Measurements from ENCODE around the gene AXIN1.

The AXIN1 gene

GRCh38 chr16:297832-298231 is 54.7 kb downstream of the AXIN1 start:
- H3K27ac ChIP-seq (ENCODE audit: low read depth, low read length): no peak overlapping the region
- H3K9me3 ChIP-seq (ENCODE audit: low read length): no peaks in the 10 kb centered on the region
- H3K9ac ChIP-seq (ENCODE audit: low read length): no peak overlapping the region
- H3K27me3 ChIP-seq (ENCODE audit: control insufficient read depth in 1 of 2, insufficient read depth in 2 of 2, low read length in 2 of 2): no peaks in the 10 kb centered on the region
- H3K4me3 ChIP-seq (ENCODE audit: low read depth in 1 of 2, low read length in 2 of 2): no peak overlapping the region
- no peaks in the 10 kb centered on the region for H3K4me1 ChIP-seq (ENCODE audit: insufficient read depth, low read length)
- H3K36me3 ChIP-seq (ENCODE audit: insufficient read depth, low read length): peaks cover 7% of the 10 kb centered on the region

GRCh38 chr16:296806-297510 is 55.6 kb downstream of the AXIN1 start:
- H3K4me3 ChIP-seq (ENCODE audit: low read depth in 1 of 2, low read length in 2 of 2): no peak overlapping the region
- no peak overlapping the region for H3K27ac ChIP-seq (ENCODE audit: low read depth, low read length)
- H3K9me3 ChIP-seq (ENCODE audit: low read length): no peaks in the 10 kb centered on the region
- H3K27me3 ChIP-seq (ENCODE audit: control insufficient read depth in 1 of 2, insufficient read depth in 2 of 2, low read length in 2 of 2): no peaks in the 10 kb centered on the region
- peaks cover 10% of the 10 kb centered on the region for H3K36me3 ChIP-seq (ENCODE audit: insufficient read depth, low read length)
- H3K9ac ChIP-seq (ENCODE audit: low read length): no peak overlapping the region
- no peaks in the 10 kb centered on the region for H3K4me1 ChIP-seq (ENCODE audit: insufficient read depth, low read length)

- no peak overlapping the region for H3K9ac ChIP-seq (ENCODE audit: low read length)
- H3K9me3 ChIP-seq (ENCODE audit: low read length): no peaks in the 10 kb centered on the region
- no peak overlapping the region for H3K27ac ChIP-seq (ENCODE audit: low read depth, low read length)
- no peak overlapping the region for H3K4me3 ChIP-seq (ENCODE audit: low read depth in 1 of 2, low read length in 2 of 2)
- H3K27me3 ChIP-seq (ENCODE audit: control insufficient read depth in 1 of 2, insufficient read depth in 2 of 2, low read length in 2 of 2): no peaks in the 10 kb centered on the region
- H3K4me1 ChIP-seq (ENCODE audit: insufficient read depth, low read length): no peaks in the 10 kb centered on the region
- peaks cover 17% of the 10 kb centered on the region for H3K36me3 ChIP-seq (ENCODE audit: insufficient read depth, low read length)
Observed at GRCh38 chr16:296276-296675, 56.2 kb downstream of the AXIN1 start.

- Histone ChIP-seq H3K27ac (ENCODE audit: low read depth, low read length) (no peak overlapping the region), H3K27me3 (ENCODE audit: control insufficient read depth in 1 of 2, insufficient read depth in 2 of 2, low read length in 2 of 2) (no peaks in the 10 kb centered on the region), H3K4me3 (ENCODE audit: low read depth in 1 of 2, low read length in 2 of 2) (no peak overlapping the region), H3K9ac (ENCODE audit: low read length) (no peak overlapping the region), H3K4me1 (ENCODE audit: insufficient read depth, low read length) (no peaks in the 10 kb centered on the region), H3K36me3 (ENCODE audit: insufficient read depth, low read length) (peaks cover 26% of the 10 kb centered on the region), H3K9me3 (ENCODE audit: low read length) (no peaks in the 10 kb centered on the region)
Observed at GRCh38 chr16:293043-293775, 59.3 kb downstream of the AXIN1 start.

GRCh38 chr16:291539-291938 is 61.0 kb downstream of the AXIN1 start:
- no peak overlapping the region for H3K27ac ChIP-seq (ENCODE audit: low read depth, low read length)
- no peak overlapping the region for H3K4me3 ChIP-seq (ENCODE audit: low read depth in 1 of 2, low read length in 2 of 2)
- no peak overlapping the region for H3K9ac ChIP-seq (ENCODE audit: low read length)
- H3K27me3 ChIP-seq (ENCODE audit: control insufficient read depth in 1 of 2, insufficient read depth in 2 of 2, low read length in 2 of 2): no peaks in the 10 kb centered on the region
- H3K4me1 ChIP-seq (ENCODE audit: insufficient read depth, low read length): no peaks in the 10 kb centered on the region
- no peaks in the 10 kb centered on the region for H3K9me3 ChIP-seq (ENCODE audit: low read length)
- peaks cover 26% of the 10 kb centered on the region for H3K36me3 ChIP-seq (ENCODE audit: insufficient read depth, low read length)

- Histone ChIP-seq H3K4me3 (ENCODE audit: low read depth in 1 of 2, low read length in 2 of 2) (no peak overlapping the region), H3K4me1 (ENCODE audit: insufficient read depth, low read length) (no peaks in the 10 kb centered on the region), H3K27me3 (ENCODE audit: control insufficient read depth in 1 of 2, insufficient read depth in 2 of 2, low read length in 2 of 2) (no peaks in the 10 kb centered on the region), H3K9me3 (ENCODE audit: low read length) (no peaks in the 10 kb centered on the region), H3K27ac (ENCODE audit: low read depth, low read length) (no peak overlapping the region), H3K9ac (ENCODE audit: low read length) (no peak overlapping the region), H3K36me3 (ENCODE audit: insufficient read depth, low read length) (peaks cover 23% of the 10 kb centered on the region)
Observed at GRCh38 chr16:290681-291405, 61.7 kb downstream of the AXIN1 start.

GRCh38 chr16:290015-290680 is 62.4 kb downstream of the AXIN1 start:
- Histone ChIP-seq H3K9ac (ENCODE audit: low read length) (no peak overlapping the region), H3K4me3 (ENCODE audit: low read depth in 1 of 2, low read length in 2 of 2) (no peak overlapping the region), H3K4me1 (ENCODE audit: insufficient read depth, low read length) (no peaks in the 10 kb centered on the region), H3K27ac (ENCODE audit: low read depth, low read length) (no peak overlapping the region), H3K36me3 (ENCODE audit: insufficient read depth, low read length) (peaks cover 23% of the 10 kb centered on the region), H3K9me3 (ENCODE audit: low read length) (no peaks in the 10 kb centered on the region), H3K27me3 (ENCODE audit: control insufficient read depth in 1 of 2, insufficient read depth in 2 of 2, low read length in 2 of 2) (no peaks in the 10 kb centered on the region)

GRCh38 chr16:289395-289997 is 63.0 kb downstream of the AXIN1 start:
- no peak overlapping the region for H3K4me3 ChIP-seq (ENCODE audit: low read depth in 1 of 2, low read length in 2 of 2)
- H3K9me3 ChIP-seq (ENCODE audit: low read length): no peaks in the 10 kb centered on the region
- H3K27ac ChIP-seq (ENCODE audit: low read depth, low read length): no peak overlapping the region
- no peaks in the 10 kb centered on the region for H3K27me3 ChIP-seq (ENCODE audit: control insufficient read depth in 1 of 2, insufficient read depth in 2 of 2, low read length in 2 of 2)
- no peaks in the 10 kb centered on the region for H3K4me1 ChIP-seq (ENCODE audit: insufficient read depth, low read length)
- H3K9ac ChIP-seq (ENCODE audit: low read length): no peak overlapping the region
- H3K36me3 ChIP-seq (ENCODE audit: insufficient read depth, low read length): peaks cover 23% of the 10 kb centered on the region

- Histone ChIP-seq H3K4me3 (ENCODE audit: low read depth in 1 of 2, low read length in 2 of 2) (no peak overlapping the region), H3K9ac (ENCODE audit: low read length) (no peak overlapping the region), H3K36me3 (ENCODE audit: insufficient read depth, low read length) (peaks cover 23% of the 10 kb centered on the region), H3K27me3 (ENCODE audit: control insufficient read depth in 1 of 2, insufficient read depth in 2 of 2, low read length in 2 of 2) (no peaks in the 10 kb centered on the region), H3K9me3 (ENCODE audit: low read length) (no peaks in the 10 kb centered on the region), H3K4me1 (ENCODE audit: insufficient read depth, low read length) (no peaks in the 10 kb centered on the region), H3K27ac (ENCODE audit: low read depth, low read length) (no peak overlapping the region)
Observed at GRCh38 chr16:287981-288920, 64.3 kb downstream of the AXIN1 start.

GRCh38 chr16:287298-287811 is 65.2 kb downstream of the AXIN1 start:
- H3K27me3 ChIP-seq (ENCODE audit: control insufficient read depth in 1 of 2, insufficient read depth in 2 of 2, low read length in 2 of 2): no peaks in the 10 kb centered on the region
- peaks cover 23% of the 10 kb centered on the region for H3K36me3 ChIP-seq (ENCODE audit: insufficient read depth, low read length)

More at GRCh38 chr16:287298-287811, 65.2 kb downstream of the AXIN1 start:
- Histone ChIP-seq H3K9me3 (ENCODE audit: low read length) (no peaks in the 10 kb centered on the region), H3K4me3 (ENCODE audit: low read depth in 1 of 2, low read length in 2 of 2) (no peak overlapping the region), H3K27ac (ENCODE audit: low read depth, low read length) (no peak overlapping the region), H3K9ac (ENCODE audit: low read length) (no peak overlapping the region), H3K4me1 (ENCODE audit: insufficient read depth, low read length) (no peaks in the 10 kb centered on the region)
